Liver (tissue), 3 donors: ENCODE measurements around the gene TMSB4X.

Source experiments
- EGR1 ChIP-seq, 2 donors: IDR thresholded peaks; 2 replicates each; pipeline ENCODE4 v1.6.1; 2016 to 2018; ENCODE audit warnings: antibody characterized with exemption in 2 of 2, low read depth in 2 of 2
- GABPA ChIP-seq, 2 donors: IDR thresholded peaks in 1 of 2; conservative IDR thresholded peaks in 1 of 2; 2 replicates each; pipeline ENCODE4 v1.6.1; 2016; ENCODE audit warnings: antibody characterized with exemption in 2 of 2, mild to moderate bottlenecking in 1 of 2, moderate library complexity in 1 of 2
- JUND ChIP-seq, 2 donors: IDR thresholded peaks; 2 replicates each; pipeline ENCODE4 v1.6.1; 2016; ENCODE audit warnings: antibody characterized with exemption in 2 of 2
- RAD21 ChIP-seq, 2 donors: IDR thresholded peaks; 2 replicates each; pipeline ENCODE4 v1.6.1; 2016; ENCODE audit warnings: antibody characterized with exemption in 2 of 2, mild to moderate bottlenecking in 2 of 2
- RXRA ChIP-seq, 2 donors: IDR thresholded peaks; 2 replicates each; pipeline ENCODE4 v1.6.1; 2017 to 2018; ENCODE audit warnings: antibody characterized with exemption in 2 of 2, mild to moderate bottlenecking in 1 of 2
- SP1 ChIP-seq: IDR thresholded peaks from 2 replicates; pipeline ENCODE4 v1.6.1; 2018; ENCODE audit warnings: antibody characterized with exemption, mild to moderate bottlenecking
- YY1 ChIP-seq: IDR thresholded peaks from 2 replicates; pipeline ENCODE4 v1.6.1; 2016; ENCODE audit warnings: antibody characterized with exemption, mild to moderate bottlenecking
- TF ChIP-seq, protein P1 (sequence below): IDR thresholded peaks from 2 replicates; pipeline ENCODE4 v1.6.1; 2016; ENCODE audit warnings: antibody characterized with exemption, mild to moderate bottlenecking
- TF ChIP-seq, protein P2 (sequence below): fragments of 150-350 bp; IDR thresholded peaks from 2 replicates; pipeline ENCODE4 v1.5.1; 2017; ENCODE audit warnings: improper control_type of control experiment, low read depth, low read length; ENCODE audit not compliant: missing input control
- TF ChIP-seq, protein P3 (sequence below): IDR thresholded peaks from 2 replicates; pipeline ENCODE4 v1.6.1; 2016; ENCODE audit warnings: antibody characterized with exemption
- donor health status: healthy.
- donor health status: healthy.

DNA sequence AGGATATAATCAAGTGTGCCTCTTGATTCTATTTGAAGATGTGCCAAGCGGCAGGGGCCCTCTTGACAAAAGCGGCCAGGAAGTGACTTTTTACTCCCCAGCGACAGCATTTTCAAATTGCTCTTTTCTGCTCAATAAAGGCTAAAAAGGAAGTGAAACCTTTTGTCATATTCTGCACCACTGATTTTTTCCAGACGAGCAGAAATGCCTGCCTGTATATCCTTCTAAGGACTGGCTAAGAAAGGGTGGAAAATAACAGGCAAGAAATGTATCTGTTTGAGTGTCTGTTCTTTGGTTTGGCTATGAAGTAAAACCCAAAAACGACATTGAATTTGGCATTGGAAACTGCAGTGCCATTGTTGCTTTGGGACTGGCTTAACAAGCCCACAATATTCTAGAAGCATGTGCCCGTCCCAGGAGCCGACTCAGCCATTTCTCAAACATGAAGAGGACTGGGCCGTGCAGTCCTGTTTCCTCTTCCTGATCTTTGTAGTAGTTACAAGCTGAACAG is 25.4 kb downstream of the TMSB4X start:
- TF ChIP-seq, protein P1, sequence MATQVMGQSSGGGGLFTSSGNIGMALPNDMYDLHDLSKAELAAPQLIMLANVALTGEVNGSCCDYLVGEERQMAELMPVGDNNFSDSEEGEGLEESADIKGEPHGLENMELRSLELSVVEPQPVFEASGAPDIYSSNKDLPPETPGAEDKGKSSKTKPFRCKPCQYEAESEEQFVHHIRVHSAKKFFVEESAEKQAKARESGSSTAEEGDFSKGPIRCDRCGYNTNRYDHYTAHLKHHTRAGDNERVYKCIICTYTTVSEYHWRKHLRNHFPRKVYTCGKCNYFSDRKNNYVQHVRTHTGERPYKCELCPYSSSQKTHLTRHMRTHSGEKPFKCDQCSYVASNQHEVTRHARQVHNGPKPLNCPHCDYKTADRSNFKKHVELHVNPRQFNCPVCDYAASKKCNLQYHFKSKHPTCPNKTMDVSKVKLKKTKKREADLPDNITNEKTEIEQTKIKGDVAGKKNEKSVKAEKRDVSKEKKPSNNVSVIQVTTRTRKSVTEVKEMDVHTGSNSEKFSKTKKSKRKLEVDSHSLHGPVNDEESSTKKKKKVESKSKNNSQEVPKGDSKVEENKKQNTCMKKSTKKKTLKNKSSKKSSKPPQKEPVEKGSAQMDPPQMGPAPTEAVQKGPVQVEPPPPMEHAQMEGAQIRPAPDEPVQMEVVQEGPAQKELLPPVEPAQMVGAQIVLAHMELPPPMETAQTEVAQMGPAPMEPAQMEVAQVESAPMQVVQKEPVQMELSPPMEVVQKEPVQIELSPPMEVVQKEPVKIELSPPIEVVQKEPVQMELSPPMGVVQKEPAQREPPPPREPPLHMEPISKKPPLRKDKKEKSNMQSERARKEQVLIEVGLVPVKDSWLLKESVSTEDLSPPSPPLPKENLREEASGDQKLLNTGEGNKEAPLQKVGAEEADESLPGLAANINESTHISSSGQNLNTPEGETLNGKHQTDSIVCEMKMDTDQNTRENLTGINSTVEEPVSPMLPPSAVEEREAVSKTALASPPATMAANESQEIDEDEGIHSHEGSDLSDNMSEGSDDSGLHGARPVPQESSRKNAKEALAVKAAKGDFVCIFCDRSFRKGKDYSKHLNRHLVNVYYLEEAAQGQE = no peak
- TF ChIP-seq JUND (IDR thresholded peaks at IDR 0.05) = no peak
- TF ChIP-seq, protein P2, sequence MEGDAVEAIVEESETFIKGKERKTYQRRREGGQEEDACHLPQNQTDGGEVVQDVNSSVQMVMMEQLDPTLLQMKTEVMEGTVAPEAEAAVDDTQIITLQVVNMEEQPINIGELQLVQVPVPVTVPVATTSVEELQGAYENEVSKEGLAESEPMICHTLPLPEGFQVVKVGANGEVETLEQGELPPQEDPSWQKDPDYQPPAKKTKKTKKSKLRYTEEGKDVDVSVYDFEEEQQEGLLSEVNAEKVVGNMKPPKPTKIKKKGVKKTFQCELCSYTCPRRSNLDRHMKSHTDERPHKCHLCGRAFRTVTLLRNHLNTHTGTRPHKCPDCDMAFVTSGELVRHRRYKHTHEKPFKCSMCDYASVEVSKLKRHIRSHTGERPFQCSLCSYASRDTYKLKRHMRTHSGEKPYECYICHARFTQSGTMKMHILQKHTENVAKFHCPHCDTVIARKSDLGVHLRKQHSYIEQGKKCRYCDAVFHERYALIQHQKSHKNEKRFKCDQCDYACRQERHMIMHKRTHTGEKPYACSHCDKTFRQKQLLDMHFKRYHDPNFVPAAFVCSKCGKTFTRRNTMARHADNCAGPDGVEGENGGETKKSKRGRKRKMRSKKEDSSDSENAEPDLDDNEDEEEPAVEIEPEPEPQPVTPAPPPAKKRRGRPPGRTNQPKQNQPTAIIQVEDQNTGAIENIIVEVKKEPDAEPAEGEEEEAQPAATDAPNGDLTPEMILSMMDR = no peak
- TF ChIP-seq, protein P3, sequence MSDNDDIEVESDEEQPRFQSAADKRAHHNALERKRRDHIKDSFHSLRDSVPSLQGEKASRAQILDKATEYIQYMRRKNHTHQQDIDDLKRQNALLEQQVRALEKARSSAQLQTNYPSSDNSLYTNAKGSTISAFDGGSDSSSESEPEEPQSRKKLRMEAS = no peak
- no peak for TF ChIP-seq SP1
- TF ChIP-seq GABPA (IDR thresholded peaks at IDR 0.05 in 1 of 2, conservative IDR thresholded peaks at IDR 0.05 in 1 of 2) = no peak
- no peak for TF ChIP-seq YY1
- no peak for TF ChIP-seq EGR1 (IDR thresholded peaks at IDR 0.05; ENCODE audit: low read depth in 2 of 2)
- no peak for TF ChIP-seq RAD21 (IDR thresholded peaks at IDR 0.05)
- TF ChIP-seq RXRA (IDR thresholded peaks at IDR 0.05) = no peak
